Cardiac fibroblast (primary cell): ENCODE results near the gene SLC39A6.

Experiments
- DNase-seq, 2 donors: peaks; one replicate each; pipeline versions ENCODE4 v3.0.0 to v3.0.0-alpha.2; 2010; ENCODE audit warnings: low read depth in 2 of 2
- H3K4me3 ChIP-seq, 2 donors: replicated peaks in 1 of 2; 1 replicate in 1 of 2; 2 replicates in 1 of 2; pipeline ENCODE4 v1.5.1; 2011; ENCODE audit warnings: low read depth in 2 of 2, low read length in 2 of 2, mild to moderate bottlenecking in 2 of 2, moderate library complexity in 1 of 2
- TF ChIP-seq, protein P1 (sequence below): IDR thresholded peaks from one replicate; pipeline ENCODE4 v1.5.1; 2011; ENCODE audit warnings: low read depth, mild to moderate bottlenecking, low read length, inconsistent platforms

The SLC39A6 gene

DNA sequence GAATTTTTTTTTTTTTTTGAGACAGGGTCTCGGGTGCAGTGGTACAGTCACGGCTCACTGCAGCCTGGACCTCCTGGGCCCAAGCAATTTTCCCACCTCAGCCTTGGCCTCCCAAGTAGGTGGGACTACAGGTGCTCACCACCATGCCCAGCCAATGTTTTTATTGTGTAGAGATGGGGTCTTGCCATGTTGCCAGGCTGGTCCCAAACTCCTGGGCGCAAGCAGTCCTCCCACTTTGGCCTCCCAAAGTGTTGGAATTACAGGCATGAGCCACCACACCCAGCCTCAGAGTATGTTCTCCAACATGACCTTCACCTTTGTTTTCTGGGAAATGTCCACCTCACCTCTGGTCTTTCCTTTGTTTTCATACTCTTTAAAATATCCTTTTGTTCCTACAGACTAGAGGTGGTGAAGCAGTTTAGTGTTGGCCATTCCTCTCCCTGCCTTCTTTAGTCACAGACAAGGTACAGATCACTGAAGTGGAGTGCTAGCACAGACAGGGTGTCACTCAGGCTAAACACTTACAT, 38.6 kb upstream of the SLC39A6 start:
- no peak overlapping the region for H3K4me3 ChIP-seq
- DNase-seq, result no peak
- TF ChIP-seq, protein P1, sequence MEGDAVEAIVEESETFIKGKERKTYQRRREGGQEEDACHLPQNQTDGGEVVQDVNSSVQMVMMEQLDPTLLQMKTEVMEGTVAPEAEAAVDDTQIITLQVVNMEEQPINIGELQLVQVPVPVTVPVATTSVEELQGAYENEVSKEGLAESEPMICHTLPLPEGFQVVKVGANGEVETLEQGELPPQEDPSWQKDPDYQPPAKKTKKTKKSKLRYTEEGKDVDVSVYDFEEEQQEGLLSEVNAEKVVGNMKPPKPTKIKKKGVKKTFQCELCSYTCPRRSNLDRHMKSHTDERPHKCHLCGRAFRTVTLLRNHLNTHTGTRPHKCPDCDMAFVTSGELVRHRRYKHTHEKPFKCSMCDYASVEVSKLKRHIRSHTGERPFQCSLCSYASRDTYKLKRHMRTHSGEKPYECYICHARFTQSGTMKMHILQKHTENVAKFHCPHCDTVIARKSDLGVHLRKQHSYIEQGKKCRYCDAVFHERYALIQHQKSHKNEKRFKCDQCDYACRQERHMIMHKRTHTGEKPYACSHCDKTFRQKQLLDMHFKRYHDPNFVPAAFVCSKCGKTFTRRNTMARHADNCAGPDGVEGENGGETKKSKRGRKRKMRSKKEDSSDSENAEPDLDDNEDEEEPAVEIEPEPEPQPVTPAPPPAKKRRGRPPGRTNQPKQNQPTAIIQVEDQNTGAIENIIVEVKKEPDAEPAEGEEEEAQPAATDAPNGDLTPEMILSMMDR, result no peak

DNA sequence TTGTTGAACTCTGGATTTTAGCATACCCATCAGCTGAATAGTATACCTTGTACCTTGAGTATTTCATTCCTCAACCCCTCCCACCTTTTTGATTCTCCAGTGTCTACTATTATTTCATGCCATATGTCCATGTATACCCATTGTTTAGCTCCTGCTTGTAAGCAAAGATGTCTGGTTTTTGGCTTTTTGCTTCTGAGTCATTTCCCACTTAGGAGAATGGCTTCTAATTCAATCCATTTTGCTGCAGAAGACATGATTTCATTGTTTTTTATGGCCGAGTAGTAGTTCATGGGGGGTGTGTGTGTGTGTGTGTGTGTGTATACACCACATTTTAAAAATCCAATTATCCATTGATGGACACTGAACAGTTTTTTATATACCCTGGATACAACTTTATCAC, 33.8 kb upstream of the SLC39A6 start:
- TF ChIP-seq, protein P1, result no peak
- no peak overlapping the region for H3K4me3 ChIP-seq
- peak; percentile 12 to 74 for DNase-seq

DNA sequence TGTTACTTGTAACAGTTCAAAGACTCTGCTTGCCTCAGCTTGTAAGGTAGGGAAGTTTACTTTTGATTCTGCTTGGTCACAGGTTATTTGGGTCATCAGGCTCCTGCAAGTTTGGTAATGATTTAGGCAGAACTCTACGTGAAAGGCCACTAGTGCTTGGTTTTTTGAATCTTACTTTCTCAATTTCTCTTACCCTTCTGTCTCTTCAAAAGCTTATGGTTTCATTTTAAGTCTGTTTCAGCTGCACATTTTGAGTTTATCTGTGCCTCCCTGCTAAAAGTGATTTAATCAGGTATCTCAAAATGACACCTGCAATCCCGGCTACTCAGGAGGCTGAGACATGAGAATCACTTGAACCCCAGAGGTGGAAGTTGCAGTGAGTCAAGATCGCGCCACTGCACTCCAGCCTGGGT, 31.8 kb upstream of the SLC39A6 start:
- DNase-seq, result no peak
- TF ChIP-seq, protein P1, result no peak
- H3K4me3 ChIP-seq, result no peak overlapping the region

DNA sequence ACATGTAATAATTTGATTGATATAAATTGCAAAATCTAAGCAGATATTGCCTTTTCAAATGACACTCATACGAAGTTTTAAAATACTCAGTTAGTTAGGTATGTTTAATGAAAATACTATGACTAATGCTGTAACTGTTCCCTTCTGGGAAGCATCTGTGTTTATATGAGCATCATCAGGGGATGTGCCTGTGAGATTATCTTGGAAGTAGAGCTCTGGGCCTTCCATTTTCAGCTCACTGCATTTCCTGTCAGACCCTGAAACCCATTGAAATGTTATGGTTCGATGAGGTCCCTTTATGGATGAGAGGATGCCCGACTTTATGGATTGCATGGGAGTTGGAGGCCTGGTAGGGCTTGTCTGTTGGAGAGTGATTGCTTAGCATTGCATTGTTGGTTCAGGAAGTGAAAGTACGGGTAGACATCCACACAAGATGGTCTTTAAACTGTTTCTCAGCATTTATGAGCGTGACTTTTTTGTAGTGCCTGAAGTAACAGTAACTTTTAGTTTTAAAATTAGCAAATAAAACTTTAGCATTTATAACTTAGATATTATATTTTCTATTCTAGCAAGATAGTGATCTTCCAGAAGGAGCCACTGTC, 29.2 kb upstream of the SLC39A6 start:
- H3K4me3 ChIP-seq, result no peak overlapping the region
- DNase-seq, result peak; percentile 59 to 84
- TF ChIP-seq, protein P1, result no peak

DNA sequence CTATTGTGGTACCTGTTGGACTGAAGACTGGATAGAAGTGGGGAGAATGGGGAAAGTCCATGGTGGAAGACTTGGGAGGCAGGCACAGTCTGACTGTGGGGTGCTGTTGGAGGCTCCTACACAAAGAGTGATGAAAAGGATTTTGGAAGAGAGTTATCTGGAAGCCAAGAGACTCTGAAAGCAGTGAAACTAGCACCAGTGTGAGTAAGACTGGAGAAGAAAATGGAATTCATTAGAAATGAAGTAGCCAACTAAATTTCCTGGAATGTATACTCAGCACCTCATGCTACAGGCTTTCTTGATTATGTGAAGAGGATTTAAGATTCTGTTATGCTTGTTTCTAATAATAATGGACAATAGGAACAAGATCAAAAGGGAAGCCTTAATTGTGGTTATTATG, 28.3 kb upstream of the SLC39A6 start:
- TF ChIP-seq, protein P1, result no peak
- H3K4me3 ChIP-seq, result no peak overlapping the region
- peak in 1 of 2 donors; percentile 5 for DNase-seq

DNA sequence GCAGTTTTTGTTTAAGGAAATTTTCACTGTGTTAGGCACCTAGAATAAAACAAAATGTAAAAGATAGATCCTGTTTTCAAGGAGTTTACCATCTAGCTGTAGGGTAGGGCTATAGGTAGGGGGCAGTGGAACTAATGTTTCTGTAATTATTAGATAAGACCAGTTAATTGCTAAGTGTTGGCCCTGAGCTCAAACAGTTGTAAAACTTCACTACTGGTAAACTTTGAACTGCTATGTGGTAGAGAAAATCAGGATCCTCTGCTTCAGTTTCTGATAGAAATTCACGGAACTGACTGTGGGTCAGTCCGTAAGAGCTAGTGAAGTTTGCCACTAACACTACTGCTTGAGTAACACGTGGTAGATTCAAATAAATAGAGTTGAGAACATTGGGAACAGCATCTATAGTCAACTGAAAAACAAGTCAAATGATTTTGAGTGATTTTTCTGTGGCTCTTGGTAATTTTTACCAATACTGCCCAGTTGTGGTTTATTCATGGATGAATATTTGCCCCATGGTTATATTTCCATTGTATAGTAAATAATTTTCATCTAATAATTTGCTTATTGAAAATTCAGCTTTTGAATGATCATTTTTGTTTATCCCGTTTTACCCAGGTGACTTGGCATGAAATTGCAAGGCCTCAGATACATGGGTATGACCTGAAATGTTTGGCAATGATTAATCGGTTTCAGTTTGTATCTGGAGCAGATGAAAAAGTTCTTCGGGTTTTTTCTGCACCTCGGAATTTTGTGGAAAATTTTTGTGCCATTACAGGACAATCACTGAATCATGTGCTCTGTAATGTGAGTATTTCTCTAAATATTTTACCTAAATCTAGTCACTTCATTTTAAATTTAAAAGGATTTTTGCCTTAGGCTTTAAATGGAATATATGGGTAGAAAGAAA, 27.0 kb upstream of the SLC39A6 start:
- no peak overlapping the region for H3K4me3 ChIP-seq
- DNase-seq, result peak in 1 of 2 donors; percentile 14

More for the DNA sequence above, 27.0 kb upstream of the SLC39A6 start:
- TF ChIP-seq, protein P1, result no peak
